Endometrial microvascular endothelial cells (primary cell): ENCODE data around the gene COL4A2. TPM values are rescaled to one million over a fixed set of nuclear protein-coding genes. Genes with fewer than 3 reads are reported as not detected.

ENCODE experiments used
- in situ Hi-C: cut with HindIII; loops from 2 replicates; pipeline ENCODE4 v1.10.0; 2017; ENCODE audit warnings: low sequenced_read_pairs, low pct_unique_long_range_greater_than_20kb; ENCODE audit errors: inconsistent ontology term
- total RNA-seq: library from RNA; depleted of rRNA; stranded (reverse); fragments of >200 nt; gene quantifications from one replicate; pipeline ENCODE4 v1.2.3, GENCODE V29; 2015; ENCODE audit errors: inconsistent ontology term

COL4A2 gene
- total RNA-seq, 1 donor from 2014 or later = 444 TPM

DNA sequence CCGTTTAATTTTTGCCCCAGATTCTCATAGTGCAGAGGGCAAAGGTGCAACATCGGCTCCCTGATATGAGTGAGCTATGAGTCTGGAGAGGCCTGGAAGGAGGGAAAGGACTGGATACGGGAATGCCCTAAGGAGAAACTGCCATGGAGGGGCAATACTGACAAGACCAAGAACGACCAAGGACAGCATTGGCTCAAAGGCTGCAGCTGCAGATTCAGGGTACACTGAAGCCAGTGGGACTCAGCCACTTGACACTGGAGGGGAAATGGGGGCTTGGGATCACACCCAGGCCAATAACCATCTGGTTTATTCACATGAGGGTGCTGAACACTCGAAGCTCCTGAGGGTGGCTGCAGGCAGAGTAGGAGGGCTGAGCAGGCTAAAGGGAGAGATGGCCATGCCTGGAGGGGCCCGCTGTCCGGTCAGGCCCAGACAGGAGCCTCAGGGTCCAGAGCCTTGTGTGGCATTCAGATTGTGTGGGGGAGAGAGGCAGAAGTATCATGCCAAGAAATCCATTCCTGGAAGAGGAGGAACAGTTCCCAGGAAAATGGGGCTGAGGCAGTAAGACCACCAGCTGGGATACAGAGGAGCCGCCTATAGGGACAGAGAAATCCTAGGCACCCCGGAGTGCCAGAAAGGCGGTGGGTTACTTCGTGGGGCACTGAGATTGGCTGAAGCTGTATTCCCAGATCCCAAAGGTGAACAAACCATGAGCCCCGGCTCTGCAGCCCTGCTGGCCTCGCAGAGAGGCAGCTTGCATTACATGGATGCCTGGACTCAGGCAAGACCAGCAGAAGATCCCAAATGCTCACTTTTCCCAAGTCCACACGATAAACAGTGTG is 20.9 kb upstream of the COL4A2 start:
- in situ Hi-C loops = no loop called here

DNA sequence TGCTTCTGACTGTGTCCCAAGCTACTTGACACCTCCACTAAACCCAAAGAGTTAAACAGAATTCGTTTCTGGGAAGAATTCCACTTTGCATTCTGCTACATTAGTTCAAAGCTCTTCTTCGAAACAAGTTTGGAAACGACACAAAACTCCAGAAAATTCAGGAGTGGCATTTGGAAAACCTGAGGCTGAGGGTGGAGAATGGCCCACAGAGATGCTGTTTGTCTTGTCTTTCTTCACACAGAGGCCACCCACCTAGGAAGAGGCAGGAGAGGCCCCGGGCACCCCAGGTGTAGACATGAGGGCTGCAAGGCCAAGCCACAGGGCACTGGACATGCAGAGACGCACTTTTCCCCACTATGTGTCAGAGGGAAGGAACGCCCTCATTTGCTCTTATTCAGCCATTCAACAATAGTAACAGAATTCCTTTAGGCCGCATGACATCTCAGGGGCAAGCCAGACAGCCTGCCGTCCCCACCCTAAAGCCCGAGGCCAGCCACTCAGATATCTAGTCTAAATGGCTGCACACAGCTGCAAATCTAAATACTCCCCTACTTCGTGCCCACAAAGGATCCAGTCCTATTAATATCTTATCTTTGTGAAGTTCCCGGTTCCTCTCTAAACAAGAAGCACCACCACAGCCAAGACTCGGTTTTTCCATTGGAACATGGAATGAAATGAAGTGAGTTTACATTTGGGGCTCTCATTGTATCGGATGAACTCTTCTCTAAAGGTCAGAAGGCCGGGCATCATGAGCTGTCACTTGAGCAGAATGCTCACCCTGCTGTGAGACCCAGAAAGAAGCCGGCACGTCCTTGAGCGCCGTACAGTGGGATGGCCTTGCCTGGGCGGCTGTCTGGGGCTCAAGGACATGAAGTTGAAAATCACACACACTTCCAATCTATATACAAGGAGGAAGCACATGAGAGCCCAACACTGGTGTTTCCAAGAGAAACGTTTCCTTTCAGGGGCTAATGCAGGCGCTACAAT is 20.0 kb upstream of the COL4A2 start:
- in situ Hi-C loops = no loop called here

DNA sequence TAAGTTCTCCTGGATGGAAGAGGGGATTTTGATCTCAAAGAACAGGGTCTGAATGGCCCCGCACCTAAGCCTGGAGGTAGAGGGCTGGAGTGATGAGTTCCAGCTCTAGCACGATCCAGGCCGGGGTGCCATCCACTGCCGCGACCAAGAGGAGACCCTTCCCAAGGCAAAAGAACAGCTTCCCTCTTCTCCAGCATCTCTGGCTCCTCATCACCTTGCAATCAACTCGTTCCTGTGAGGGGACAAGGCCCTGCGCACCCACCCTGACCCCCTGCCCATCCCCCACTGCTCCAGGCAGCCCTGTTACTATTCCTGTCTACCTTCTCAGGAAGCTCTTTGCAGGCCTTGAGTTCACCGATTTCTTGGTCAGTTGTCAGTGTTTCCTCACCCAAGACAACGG is 17.9 kb upstream of the COL4A2 start:
- in situ Hi-C loops = no loop called here

DNA sequence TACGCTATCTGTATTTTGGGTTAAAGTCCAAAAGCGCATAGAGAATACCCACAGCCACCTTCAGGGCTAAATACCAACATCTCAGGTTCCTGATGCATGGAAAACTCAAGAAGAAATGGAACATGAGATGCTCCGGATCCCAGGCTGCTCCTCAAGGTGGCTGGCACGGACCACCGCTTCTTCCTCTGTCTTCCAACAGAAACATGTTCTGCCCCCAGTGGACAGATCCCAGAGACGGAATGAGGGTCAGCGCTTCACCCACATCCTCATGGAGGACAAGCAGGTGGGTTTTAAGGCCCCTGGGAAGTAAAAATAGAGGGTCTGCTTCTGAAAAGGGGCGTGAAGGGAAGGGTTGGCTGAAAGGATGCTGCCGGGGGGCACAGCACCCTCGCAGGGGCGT is 17.4 kb upstream of the COL4A2 start:
- in situ Hi-C loops = loop anchor here (10.0 kb wide), 1 partner anchor 45 kb away; no protein-coding TSS in a partner anchor

DNA sequence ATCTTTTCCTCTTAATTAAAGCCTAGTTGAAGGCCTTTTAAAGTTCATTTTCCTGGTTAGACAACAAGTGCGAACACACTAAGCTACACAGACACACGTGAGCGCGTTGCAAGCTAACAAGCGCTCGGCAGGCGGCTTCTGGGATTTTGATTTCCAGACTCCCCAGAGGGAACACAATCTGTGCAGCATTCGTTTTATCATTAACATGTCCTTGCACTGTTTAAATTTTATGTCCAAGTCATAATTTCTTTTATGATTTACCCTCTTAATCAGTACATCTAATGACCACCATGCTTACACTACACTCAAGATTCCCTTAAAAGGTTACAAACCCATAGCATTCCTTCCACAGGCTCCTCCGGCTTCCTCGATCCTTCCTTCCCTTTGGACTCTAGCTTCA is 16.9 kb upstream of the COL4A2 start:
- in situ Hi-C loops = loop anchor here (10.0 kb wide), 1 partner anchor 45 kb away; no protein-coding TSS in a partner anchor

DNA sequence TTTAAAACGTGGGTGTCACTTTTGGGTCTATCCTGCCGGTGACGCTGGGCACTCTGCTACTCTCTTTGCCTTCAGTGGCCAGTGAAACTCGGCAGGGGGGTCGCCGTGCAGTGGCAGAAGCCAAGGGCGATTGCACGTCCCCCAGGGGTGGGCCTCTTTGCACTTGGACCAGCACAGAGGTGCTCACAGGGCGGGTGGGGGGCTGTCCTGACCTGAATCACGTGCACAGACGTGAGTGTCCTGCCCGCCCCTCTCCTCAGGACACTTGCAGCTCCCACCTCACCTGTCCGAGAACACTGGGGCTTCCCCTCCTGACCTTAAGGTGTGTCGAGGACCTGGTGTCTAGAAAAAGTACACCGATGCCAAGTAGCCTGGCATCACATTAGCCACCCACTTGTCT is 16.3 kb upstream of the COL4A2 start:
- in situ Hi-C loops = loop anchor here (10.0 kb wide), 1 partner anchor 46 kb away; no protein-coding TSS in a partner anchor

DNA sequence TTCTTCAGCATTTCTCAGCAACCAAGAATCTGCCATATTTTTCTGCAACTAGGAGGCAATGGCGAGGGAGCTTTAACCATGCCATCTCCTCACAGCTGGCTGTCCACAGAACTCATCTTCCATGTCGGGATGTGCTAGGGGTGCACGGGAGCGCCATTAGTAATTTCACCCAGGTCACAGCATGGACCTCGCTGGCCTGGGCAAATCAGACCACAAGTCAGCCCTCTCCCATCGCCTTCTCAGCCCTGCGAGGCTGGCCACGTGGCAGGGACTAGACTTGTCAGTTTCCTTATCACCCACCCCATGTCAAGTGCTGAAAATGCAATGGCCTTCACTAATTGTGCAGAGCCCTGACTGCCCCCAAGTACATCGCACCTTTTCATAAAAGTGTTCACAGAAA is 15.8 kb upstream of the COL4A2 start:
- in situ Hi-C loops = loop anchor here (10.0 kb wide), 1 partner anchor 46 kb away; no protein-coding TSS in a partner anchor

DNA sequence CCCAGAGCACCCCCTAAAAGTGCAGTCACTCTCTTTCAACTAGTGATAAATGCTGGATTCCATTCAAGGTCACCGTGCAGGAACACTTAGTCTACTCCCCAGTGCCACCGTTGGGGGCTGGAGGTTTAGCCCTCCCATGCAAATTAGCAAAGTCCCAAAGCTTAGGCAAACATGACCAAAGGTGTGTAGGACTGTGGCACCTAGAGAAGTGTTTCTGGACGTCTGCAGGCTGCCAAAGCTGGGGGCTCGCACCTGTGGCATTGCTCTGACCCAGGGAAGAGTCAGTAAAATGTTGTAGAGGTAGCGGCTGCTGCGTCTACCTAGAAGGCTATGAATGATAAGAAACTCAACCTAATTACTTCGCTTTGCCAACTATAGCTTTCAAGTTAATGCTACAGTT is 14.0 kb upstream of the COL4A2 start:
- in situ Hi-C loops = loop anchor here (10.0 kb wide), 1 partner anchor 48 kb away; no protein-coding TSS in a partner anchor

DNA sequence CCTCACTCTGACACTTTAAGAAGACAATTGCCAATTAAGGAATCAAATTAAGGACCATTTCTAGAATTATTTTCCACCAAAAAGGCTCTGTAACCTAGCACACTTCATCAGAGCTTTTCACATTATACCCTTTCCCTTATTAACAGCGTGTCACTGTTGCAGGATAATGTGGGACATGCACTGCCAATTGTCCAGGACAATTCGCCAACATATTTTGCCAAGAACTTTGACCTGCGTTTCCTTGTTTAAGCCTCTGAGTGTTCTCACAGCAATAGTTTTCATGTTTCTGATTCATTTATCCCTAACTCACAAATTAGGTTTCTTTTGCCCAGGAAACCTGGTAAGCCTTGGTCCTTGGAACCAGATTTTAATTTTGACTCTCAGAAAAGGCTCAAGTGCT is 13.4 kb upstream of the COL4A2 start:
- in situ Hi-C loops = loop anchor here (10.0 kb wide), 1 partner anchor 49 kb away; no protein-coding TSS in a partner anchor

DNA sequence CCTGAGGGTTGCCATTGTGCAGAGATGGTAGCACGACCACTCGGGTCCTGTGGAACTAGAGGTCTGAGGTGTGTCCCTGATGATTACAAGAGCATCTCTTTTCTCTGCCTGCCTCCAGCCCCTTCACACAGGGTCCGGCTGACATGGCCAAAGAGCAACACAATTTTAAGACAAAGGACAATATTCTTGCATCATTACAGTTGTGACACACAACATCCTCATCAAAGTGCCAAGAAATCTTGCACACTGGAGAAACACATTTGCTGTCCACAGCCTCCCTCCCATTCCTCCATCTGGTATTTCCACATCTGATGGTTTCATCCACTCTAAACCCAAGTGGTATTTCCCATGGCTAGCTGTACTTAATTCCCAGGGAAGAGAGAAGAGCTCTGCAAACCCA is 12.9 kb upstream of the COL4A2 start:
- in situ Hi-C loops = loop anchor here (10.0 kb wide), 1 partner anchor 49 kb away; no protein-coding TSS in a partner anchor

DNA sequence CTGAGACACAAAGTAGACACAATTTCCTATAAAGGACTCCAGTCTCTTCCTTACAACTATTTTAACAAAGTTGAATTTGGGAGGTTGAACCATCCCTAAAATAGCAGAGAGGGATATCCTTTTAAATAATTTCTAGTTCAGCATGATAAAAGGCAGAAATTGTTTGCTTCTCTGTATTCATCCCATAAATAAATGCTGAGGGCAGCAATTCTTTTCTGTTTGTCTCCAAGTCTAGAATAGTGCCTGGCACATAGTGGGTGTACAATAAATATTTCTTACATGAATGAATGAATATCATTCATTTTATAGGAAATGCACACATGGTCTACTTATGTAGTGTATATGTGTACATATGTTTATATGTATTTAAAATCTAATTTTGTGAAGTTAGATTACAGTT is 12.5 kb upstream of the COL4A2 start:
- in situ Hi-C loops = loop anchor here (10.0 kb wide), 1 partner anchor 50 kb away; no protein-coding TSS in a partner anchor

DNA sequence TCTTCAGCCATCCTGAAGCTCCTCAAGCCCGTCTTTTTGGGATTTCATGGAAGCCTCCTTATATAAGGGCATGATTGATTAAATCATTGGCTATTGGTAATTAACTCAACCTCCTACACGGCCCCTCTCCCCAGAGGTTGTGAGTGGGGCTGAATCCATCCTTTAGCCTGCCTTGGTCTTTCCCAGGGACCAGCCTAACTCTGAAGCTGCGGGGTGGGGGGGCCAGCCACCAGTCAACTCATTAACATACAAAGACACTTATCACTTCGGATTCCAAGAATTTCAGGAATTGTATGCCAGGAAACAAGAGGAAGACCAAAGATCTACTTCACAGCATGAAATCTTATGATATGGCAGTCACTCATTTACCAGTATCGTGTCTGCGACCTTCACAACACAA is 10.1 kb upstream of the COL4A2 start:
- in situ Hi-C loops = loop anchor here (10.0 kb wide), 1 partner anchor 52 kb away; no protein-coding TSS in a partner anchor

DNA sequence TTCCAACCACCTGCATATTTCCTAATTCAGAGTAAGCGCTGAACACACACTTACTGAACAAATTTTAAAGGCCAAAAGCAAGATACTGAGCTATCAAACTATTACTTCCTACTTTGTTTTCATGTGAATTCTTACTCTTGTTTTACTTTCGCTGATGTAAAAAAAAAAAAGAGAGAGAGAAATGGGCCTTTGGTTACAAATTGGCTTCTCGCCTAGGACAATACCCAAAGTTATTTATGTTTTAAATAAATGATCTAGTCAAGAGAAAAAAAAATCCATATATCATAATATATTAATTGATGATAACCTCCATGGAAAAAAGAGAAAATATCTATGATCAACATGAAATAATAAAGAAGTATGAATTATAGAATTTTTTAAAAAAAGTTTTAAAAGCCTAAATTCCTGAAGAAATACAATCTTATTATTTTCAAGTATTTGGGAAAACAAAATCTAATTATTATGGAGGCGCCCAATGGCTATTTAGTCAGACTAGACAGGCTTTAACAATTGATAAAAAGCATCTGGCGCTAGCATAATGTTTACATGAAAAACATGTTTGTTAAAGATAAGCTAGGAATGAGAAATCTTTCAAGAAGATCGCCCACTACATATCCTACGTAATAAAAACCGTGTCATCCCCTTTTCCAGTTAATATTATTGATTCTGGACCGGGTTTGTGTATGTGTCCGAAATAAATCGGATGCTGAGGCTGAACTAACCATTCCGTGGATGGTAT is 9.1 kb upstream of the COL4A2 start:
- in situ Hi-C loops = loop anchor here (10.0 kb wide), 1 partner anchor 53 kb away; no protein-coding TSS in a partner anchor

DNA sequence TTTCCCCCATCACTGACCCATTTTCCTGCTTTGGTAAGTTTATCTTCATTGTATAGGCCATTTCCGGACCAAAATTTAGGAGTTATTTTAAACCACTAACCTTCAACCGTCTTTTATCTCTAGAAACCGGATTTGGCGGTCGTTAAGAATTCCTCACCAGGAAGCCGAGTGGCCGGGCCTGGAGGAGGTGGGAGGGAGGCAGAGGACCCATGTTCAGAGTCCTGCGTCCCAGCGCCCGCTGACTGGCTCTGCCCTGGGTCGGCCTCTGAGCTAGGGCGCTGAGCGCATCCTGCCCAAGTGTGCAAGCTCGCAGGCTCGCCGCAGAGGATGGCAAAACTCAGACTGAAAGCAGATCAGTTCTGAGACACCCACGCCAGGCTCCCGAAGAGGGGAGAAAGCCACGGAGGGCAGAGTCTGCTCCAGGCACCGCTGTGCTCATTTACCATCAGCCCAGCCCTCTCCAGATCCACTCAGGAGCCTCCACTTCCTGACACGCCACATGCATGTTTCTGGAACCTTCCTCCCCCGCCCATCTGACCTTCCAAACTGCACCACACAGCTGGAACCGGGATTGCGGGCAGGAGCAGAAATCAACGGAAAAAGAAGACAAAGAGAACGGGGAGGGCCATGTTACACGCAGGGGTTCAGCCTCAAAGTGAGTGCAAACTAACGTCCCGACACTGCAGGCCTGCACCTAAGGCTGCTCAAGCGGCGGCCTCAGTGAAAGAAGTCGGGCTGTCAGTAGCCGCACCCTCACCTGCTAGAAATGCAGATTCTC is 8.4 kb upstream of the COL4A2 start:
- in situ Hi-C loops = loop anchor here (10.0 kb wide), 1 partner anchor 54 kb away; no protein-coding TSS in a partner anchor

DNA sequence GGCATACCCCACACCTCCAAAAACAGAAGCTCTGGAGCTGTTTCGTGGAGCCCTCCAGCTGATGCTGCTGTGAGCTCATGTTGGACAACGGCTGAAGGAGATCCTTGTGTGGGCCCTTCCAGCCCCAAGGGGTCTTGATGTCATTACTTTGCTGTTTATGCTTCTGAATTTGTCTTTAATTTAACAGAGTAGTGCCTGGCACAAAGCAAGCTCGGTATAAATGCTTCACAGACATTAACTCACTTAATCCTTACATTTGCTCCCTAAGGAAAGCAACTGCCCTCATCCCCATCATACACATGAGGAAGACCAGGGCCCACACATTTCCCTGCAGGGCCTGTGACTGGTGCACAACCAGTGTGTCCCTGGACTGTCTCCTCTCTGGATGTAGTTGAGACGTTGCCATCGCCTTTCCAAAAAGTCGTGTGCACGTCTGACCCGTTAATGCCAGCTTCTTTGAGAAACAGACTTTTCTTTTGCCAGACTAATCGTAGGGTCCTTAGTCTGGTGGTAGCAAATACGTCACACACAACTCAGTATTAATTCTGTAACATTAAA is 7.7 kb upstream of the COL4A2 start:
- in situ Hi-C loops = loop anchor here (10.0 kb wide), 1 partner anchor 55 kb away; no protein-coding TSS in a partner anchor

DNA sequence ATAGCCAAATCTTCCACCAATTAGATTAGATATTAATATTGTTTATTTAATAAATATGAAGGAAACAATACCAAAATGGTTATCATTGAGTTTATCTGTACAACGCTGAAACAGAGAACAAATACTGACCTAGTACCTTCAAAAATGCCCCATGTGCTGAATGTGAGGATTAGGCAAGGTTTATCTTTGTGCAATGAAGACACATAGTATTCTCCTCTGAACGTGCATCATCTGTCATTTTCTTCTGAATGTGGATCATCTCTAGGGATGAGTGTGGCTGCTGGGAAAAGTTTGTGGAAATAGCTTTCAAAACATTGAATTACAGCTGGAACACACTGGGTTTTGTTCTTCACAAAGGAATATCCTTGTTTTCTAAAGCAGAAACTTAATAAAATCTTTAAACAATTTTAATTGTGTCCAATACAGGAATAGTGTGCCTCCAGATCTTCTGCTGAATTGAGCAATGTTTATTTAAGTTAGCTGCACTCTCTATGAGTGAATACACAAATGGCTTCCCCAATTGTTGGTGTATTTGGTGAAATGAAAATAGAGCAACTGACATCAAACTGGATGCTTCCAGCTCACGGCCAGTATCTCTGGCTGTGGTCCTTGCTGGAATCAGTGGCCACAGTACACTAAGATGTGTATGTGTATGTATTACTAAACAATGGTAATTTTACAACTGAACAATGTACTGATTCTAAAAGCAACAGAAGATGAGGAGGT is 6.8 kb upstream of the COL4A2 start:
- in situ Hi-C loops = no loop called here

DNA sequence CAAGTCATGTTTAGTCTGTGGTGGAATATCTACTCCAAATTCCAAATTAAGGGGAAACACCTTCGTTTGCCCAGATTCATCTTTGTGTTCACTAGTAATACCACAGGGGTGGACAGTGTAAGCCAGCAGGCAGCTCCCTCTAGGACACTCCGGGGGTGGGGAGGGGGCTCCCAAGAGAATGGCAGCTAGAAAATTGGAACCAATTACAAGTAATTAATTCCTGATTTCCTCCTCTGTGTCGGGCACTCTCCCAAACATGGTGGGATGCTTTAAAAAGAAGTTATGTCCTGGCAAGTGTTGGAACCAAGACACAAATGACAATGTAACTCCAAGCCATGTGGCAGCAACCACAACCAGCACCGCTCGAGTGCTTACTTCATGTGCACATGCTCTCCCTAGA is 6.0 kb upstream of the COL4A2 start:
- in situ Hi-C loops = no loop called here
